RKO (cell line): ENCODE data around the gene TCAP.

Experiments used
- DNase-seq: peaks from one replicate; pipeline ENCODE4 v3.0.0-alpha.2; 2016; ENCODE audit warnings: low spot score

TCAP gene

GRCh38 chr17:39651923-39652586 lies 13.1 kb upstream of the TCAP start:
- DNase-seq = no peak

- no peak for DNase-seq
Observed at GRCh38 chr17:39652587-39653315, 12.4 kb upstream of the TCAP start.

GRCh38 chr17:39653316-39653661 lies 11.9 kb upstream of the TCAP start:
- DNase-seq = no peak

GRCh38 chr17:39653662-39654331 lies 11.4 kb upstream of the TCAP start:
- DNase-seq = peak; percentile 15

GRCh38 chr17:39655105-39655504 lies 10.0 kb upstream of the TCAP start:
- no peak for DNase-seq

GRCh38 chr17:39658346-39658745 lies 6.8 kb upstream of the TCAP start:
- DNase-seq = no peak

GRCh38 chr17:39658760-39659159 lies 6.4 kb upstream of the TCAP start:
- no peak for DNase-seq

- DNase-seq = no peak
Observed at GRCh38 chr17:39659279-39660010, 5.7 kb upstream of the TCAP start.

GRCh38 chr17:39660011-39660360 lies 5.2 kb upstream of the TCAP start:
- DNase-seq = no peak

GRCh38 chr17:39660397-39661385 lies 4.5 kb upstream of the TCAP start:
- DNase-seq = no peak

- no peak for DNase-seq
Observed at GRCh38 chr17:39661744-39662541, 3.2 kb upstream of the TCAP start.

- no peak for DNase-seq
Observed at GRCh38 chr17:39662551-39663339, 2.4 kb upstream of the TCAP start.

- no peak for DNase-seq
Observed at GRCh38 chr17:39663340-39663687, 1.8 kb upstream of the TCAP start.

GRCh38 chr17:39663688-39664580 lies 1.2 kb upstream of the TCAP start:
- no peak for DNase-seq

GRCh38 chr17:39665642-39666224 lies 584 bp downstream of the TCAP start:
- DNase-seq = no peak

GRCh38 chr17:39666231-39666600 lies 1.1 kb downstream of the TCAP start:
- DNase-seq = no peak

- no peak for DNase-seq
Observed at GRCh38 chr17:39666601-39667261, 1.6 kb downstream of the TCAP start.
